OCI-LY1 (cell line): ENCODE data around the gene SYF2.

ENCODE experiments used
- EZH2 ChIP-seq: fragments of 200-600 bp; sonication (generic), shearing (Covaris generic); IDR thresholded peaks from 2 replicates; pipeline ENCODE4 v1.8.0; 2017; ENCODE audit warnings: borderline replicate concordance, mixed run types, mild to moderate bottlenecking, antibody characterized with exemption, low read length, moderate library complexity, mixed read lengths
- TF ChIP-seq, protein P1 (sequence below): fragments of 200-600 bp; sonication (generic), shearing (Covaris generic); IDR thresholded peaks from 2 replicates; pipeline ENCODE4 v1.5.1; 2017; ENCODE audit warnings: mild to moderate bottlenecking, antibody characterized with exemption, low read length, moderate library complexity, mixed read lengths

DNA sequence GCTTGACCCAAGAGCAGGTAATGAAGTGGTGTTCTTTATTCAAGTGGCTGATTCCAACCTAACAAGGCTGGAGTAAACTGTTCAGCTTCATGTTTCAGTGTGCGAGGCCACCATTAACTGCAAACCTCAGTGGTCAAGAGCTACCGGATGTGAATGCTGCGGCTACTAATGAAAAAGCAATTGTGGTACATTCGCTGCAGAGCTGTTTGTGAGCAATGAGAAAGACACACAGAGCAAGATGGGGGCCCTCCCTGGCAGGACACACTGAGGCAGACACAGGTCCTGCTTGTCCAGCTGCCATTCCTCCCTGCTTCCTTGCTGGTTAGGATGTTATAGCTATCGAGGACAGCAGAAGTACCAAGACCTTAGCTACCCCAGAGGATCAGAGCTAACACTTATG is 26.1 kb downstream of the SYF2 start:
- TF ChIP-seq, protein P1, sequence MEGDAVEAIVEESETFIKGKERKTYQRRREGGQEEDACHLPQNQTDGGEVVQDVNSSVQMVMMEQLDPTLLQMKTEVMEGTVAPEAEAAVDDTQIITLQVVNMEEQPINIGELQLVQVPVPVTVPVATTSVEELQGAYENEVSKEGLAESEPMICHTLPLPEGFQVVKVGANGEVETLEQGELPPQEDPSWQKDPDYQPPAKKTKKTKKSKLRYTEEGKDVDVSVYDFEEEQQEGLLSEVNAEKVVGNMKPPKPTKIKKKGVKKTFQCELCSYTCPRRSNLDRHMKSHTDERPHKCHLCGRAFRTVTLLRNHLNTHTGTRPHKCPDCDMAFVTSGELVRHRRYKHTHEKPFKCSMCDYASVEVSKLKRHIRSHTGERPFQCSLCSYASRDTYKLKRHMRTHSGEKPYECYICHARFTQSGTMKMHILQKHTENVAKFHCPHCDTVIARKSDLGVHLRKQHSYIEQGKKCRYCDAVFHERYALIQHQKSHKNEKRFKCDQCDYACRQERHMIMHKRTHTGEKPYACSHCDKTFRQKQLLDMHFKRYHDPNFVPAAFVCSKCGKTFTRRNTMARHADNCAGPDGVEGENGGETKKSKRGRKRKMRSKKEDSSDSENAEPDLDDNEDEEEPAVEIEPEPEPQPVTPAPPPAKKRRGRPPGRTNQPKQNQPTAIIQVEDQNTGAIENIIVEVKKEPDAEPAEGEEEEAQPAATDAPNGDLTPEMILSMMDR, result no peak
- no peak for TF ChIP-seq EZH2
